OCI-M1 (cell line): ENCODE measurements around the gene SCART1.
"Not testable (repeated sequence)": the region's sequence is repeated elsewhere in the genome, so short reads cannot be mapped to it uniquely, and the experiment has no call there.

Experiments
- DNase-seq: peaks from one replicate; lab custom pipeline; 2025; lab: John Stamatoyannopoulos, UW

SCART1 gene

GRCh38 chr10:133456041-133456951 lies 2.6 kb downstream of the SCART1 start:
- DNase-seq: no peak

- DNase-seq: no peak
Observed at GRCh38 chr10:133457100-133457841, 3.5 kb downstream of the SCART1 start.

GRCh38 chr10:133458021-133458709 lies 4.4 kb downstream of the SCART1 start:
- no peak for DNase-seq

- no peak for DNase-seq
Observed at GRCh38 chr10:133458710-133459453, 5.1 kb downstream of the SCART1 start.

GRCh38 chr10:133459454-133460207 lies 5.9 kb downstream of the SCART1 start:
- DNase-seq: no peak

GRCh38 chr10:133460208-133460769 lies 6.5 kb downstream of the SCART1 start:
- DNase-seq: no peak

GRCh38 chr10:133461027-133461426 lies 7.3 kb downstream of the SCART1 start:
- no peak for DNase-seq

GRCh38 chr10:133461841-133462240 lies 8.1 kb downstream of the SCART1 start:
- no peak for DNase-seq

- DNase-seq: no peak
Observed at GRCh38 chr10:133462512-133463305, 9.0 kb downstream of the SCART1 start.

- DNase-seq: no peak
Observed at GRCh38 chr10:133464582-133465031, 10.9 kb downstream of the SCART1 start.

- no peak for DNase-seq
Observed at GRCh38 chr10:133465191-133465949, 11.6 kb downstream of the SCART1 start.

- no peak for DNase-seq
Observed at GRCh38 chr10:133465950-133466474, 12.3 kb downstream of the SCART1 start.

GRCh38 chr10:133466683-133467275 lies 13.0 kb downstream of the SCART1 start:
- DNase-seq: no peak

GRCh38 chr10:133467286-133467911 lies 13.7 kb downstream of the SCART1 start:
- DNase-seq: no peak

- not testable (repeated sequence) for DNase-seq
Observed at GRCh38 chr10:133469205-133469604, 15.5 kb downstream of the SCART1 start.

GRCh38 chr10:133471300-133472109 lies 17.8 kb downstream of the SCART1 start:
- DNase-seq: no peak

- no peak for DNase-seq
Observed at GRCh38 chr10:133473270-133473669, 19.5 kb downstream of the SCART1 start.
